GM10266 (cell line): ENCODE measurements around the gene LRP3.

Experiments
- DNase-seq: peaks from one replicate; pipeline ENCODE4 v3.0.0; 2012; ENCODE audit errors: extremely low spot score
- TF ChIP-seq, protein P1 (sequence below): IDR thresholded peaks from 2 replicates; pipeline ENCODE4 v1.5.1; 2012; ENCODE audit warnings: mild to moderate bottlenecking, low read depth; ENCODE audit not compliant: control insufficient read depth, insufficient read depth; ENCODE audit errors: missing control alignments

The LRP3 gene

GRCh38 chr19:33203529-33203928, 9.4 kb downstream of the LRP3 start:
- no peak for DNase-seq
- TF ChIP-seq, protein P1, sequence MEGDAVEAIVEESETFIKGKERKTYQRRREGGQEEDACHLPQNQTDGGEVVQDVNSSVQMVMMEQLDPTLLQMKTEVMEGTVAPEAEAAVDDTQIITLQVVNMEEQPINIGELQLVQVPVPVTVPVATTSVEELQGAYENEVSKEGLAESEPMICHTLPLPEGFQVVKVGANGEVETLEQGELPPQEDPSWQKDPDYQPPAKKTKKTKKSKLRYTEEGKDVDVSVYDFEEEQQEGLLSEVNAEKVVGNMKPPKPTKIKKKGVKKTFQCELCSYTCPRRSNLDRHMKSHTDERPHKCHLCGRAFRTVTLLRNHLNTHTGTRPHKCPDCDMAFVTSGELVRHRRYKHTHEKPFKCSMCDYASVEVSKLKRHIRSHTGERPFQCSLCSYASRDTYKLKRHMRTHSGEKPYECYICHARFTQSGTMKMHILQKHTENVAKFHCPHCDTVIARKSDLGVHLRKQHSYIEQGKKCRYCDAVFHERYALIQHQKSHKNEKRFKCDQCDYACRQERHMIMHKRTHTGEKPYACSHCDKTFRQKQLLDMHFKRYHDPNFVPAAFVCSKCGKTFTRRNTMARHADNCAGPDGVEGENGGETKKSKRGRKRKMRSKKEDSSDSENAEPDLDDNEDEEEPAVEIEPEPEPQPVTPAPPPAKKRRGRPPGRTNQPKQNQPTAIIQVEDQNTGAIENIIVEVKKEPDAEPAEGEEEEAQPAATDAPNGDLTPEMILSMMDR = no peak

- DNase-seq = no peak
- TF ChIP-seq, protein P1 = no peak
These were observed 10.2 kb downstream of the LRP3 start for GRCh38 chr19:33204136-33204973.

DNA sequence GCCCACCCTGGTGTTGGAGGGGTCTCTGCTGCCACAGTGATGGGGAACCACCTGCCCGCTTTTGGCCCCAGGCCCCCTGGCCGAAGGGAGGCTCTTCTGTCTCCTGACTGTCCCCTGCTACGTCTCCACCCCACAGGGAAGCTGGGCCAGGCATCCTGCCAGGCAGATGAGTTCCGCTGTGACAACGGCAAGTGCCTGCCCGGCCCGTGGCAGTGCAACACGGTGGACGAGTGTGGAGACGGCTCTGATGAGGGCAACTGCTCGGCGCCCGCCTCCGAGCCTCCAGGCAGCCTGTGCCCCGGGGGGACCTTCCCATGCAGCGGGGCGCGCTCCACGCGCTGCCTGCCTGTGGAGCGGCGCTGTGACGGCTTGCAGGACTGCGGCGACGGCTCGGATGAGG, 11.0 kb downstream of the LRP3 start:
- DNase-seq = no peak
- TF ChIP-seq, protein P1 = no peak

GRCh38 chr19:33205531-33206260, 11.6 kb downstream of the LRP3 start:
- DNase-seq = no peak
- TF ChIP-seq, protein P1 = no peak

GRCh38 chr19:33206261-33207039, 12.3 kb downstream of the LRP3 start:
- TF ChIP-seq, protein P1 = no peak
- DNase-seq = no peak

GRCh38 chr19:33207040-33207620, 13.0 kb downstream of the LRP3 start:
- no peak for DNase-seq
- TF ChIP-seq, protein P1 = no peak
